Measurements from ENCODE around the gene SLC8A1. TPM values are rescaled to one million over a fixed set of nuclear protein-coding genes. Genes with fewer than 3 reads are reported as not detected.

SLC8A1 gene
- total and polyA plus RNA-seq, 2 donors from 2014 or later = 12.9 to 33.9 TPM

DNA sequence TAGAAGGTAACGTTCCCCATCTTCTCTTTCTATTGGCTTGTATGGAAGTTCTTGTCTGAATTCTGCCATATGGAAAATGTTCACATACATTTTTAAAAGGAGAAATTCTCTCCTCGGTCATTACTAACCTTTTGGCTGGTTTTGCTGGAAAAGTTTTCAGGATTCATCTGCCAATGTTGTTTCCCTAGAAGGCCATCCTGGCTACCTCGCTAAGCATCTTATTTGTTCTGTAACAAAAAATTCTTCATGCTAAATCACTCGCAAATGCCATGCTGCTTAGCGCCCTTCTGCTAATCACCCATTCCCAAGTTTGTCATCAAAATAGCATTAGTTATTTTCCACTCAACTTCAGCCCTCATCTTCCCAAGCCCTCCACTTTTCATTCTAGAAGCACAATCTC is 262.0 kb downstream of the SLC8A1 start:
- FAIRE-seq (no peak), DNase-seq (no peak)
- no peak overlapping the region for H3K9ac ChIP-seq (ENCODE audit: low read length in 3 of 3)
- intact Hi-C loops (cut with DNase I) = no loop called here
- H3K4me1 ChIP-seq (ENCODE audit: control insufficient read depth in 2 of 3, insufficient read depth in 2 of 3, low read depth in 1 of 3, low read length in 3 of 3) = no peaks in the 10 kb centered on the region
- no peak overlapping the region for H3K4me3 ChIP-seq (ENCODE audit: low read length in 3 of 3)
- no peaks in the 10 kb centered on the region for H3K27me3 ChIP-seq (ENCODE audit: control insufficient read depth, insufficient read depth, low read length)
- no peaks in the 10 kb centered on the region for H3K9me3 ChIP-seq (ENCODE audit: control insufficient read depth in 2 of 3, insufficient read depth in 1 of 3, low read length in 3 of 3)
- no peaks in the 10 kb centered on the region for H3K36me3 ChIP-seq (ENCODE audit: control insufficient read depth in 2 of 3, insufficient read depth in 3 of 3, low read length in 3 of 3)
- TF ChIP-seq, protein P1, sequence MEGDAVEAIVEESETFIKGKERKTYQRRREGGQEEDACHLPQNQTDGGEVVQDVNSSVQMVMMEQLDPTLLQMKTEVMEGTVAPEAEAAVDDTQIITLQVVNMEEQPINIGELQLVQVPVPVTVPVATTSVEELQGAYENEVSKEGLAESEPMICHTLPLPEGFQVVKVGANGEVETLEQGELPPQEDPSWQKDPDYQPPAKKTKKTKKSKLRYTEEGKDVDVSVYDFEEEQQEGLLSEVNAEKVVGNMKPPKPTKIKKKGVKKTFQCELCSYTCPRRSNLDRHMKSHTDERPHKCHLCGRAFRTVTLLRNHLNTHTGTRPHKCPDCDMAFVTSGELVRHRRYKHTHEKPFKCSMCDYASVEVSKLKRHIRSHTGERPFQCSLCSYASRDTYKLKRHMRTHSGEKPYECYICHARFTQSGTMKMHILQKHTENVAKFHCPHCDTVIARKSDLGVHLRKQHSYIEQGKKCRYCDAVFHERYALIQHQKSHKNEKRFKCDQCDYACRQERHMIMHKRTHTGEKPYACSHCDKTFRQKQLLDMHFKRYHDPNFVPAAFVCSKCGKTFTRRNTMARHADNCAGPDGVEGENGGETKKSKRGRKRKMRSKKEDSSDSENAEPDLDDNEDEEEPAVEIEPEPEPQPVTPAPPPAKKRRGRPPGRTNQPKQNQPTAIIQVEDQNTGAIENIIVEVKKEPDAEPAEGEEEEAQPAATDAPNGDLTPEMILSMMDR (IDR thresholded peaks at IDR 0.05; ENCODE audit: borderline replicate concordance, extremely low read depth, insufficient read depth) = no peak
- no peak overlapping the region for H3K27ac ChIP-seq (ENCODE audit: low read depth in 2 of 2, low read length in 2 of 2)

DNA sequence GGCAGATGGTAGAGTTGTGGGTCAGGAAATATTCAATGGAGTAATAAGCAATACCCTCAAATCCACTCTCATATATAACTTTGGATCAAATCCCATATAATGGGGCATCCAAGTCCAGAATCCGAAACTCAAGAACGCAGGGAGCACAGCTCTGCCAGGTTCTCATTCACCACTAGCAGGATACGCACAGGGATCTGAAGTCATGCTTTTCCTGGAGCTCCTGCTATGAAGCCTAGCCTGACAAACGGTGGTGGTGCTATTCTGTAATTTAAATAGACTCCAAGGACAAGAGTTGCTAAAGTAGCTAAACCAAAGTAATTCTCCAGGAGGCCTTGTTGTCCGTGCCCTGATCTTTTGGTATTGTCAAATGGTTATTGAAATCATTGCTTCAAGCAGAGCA is 264.8 kb downstream of the SLC8A1 start:
- Histone ChIP-seq H3K36me3 (ENCODE audit: control insufficient read depth in 2 of 3, insufficient read depth in 3 of 3, low read length in 3 of 3) (no peaks in the 10 kb centered on the region), H3K27me3 (ENCODE audit: control insufficient read depth, insufficient read depth, low read length) (no peaks in the 10 kb centered on the region), H3K9ac (ENCODE audit: low read length in 3 of 3) (no peak overlapping the region), H3K4me3 (ENCODE audit: low read length in 3 of 3) (no peak overlapping the region), H3K9me3 (ENCODE audit: control insufficient read depth in 2 of 3, insufficient read depth in 1 of 3, low read length in 3 of 3) (no peaks in the 10 kb centered on the region), H3K4me1 (ENCODE audit: control insufficient read depth in 2 of 3, insufficient read depth in 2 of 3, low read depth in 1 of 3, low read length in 3 of 3) (no peaks in the 10 kb centered on the region), H3K27ac (ENCODE audit: low read depth in 2 of 2, low read length in 2 of 2) (no peak overlapping the region)
- TF ChIP-seq, protein P1 (IDR thresholded peaks at IDR 0.05; ENCODE audit: borderline replicate concordance, extremely low read depth, insufficient read depth) = no peak
- no peak for DNase-seq
- no peak for FAIRE-seq
- intact Hi-C loops (cut with DNase I) = no loop called here

DNA sequence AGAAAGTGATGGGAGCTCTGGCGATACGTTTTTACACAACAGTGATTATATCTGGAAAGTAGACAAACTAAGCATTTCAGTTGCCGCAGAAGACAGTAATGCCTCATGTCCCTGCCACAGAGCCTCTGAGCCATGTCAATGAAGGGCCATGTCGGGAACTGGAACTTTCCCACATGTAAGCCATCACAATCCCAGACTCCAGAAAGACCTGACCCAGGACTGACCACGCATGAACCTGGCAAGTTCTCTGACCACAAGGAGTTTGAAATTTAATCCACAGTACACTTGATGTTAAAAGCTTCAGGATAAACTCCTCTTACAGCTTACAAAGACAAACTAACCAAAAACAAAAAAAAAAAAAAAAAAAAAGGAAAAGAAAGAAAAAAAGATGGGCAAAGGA is 267.3 kb downstream of the SLC8A1 start:
- Histone ChIP-seq H3K4me3 (ENCODE audit: low read length in 3 of 3) (no peak overlapping the region), H3K36me3 (ENCODE audit: control insufficient read depth in 2 of 3, insufficient read depth in 3 of 3, low read length in 3 of 3) (no peaks in the 10 kb centered on the region), H3K27me3 (ENCODE audit: control insufficient read depth, insufficient read depth, low read length) (no peaks in the 10 kb centered on the region), H3K9ac (ENCODE audit: low read length in 3 of 3) (no peak overlapping the region), H3K27ac (ENCODE audit: low read depth in 2 of 2, low read length in 2 of 2) (no peak overlapping the region), H3K9me3 (ENCODE audit: control insufficient read depth in 2 of 3, insufficient read depth in 1 of 3, low read length in 3 of 3) (no peaks in the 10 kb centered on the region), H3K4me1 (ENCODE audit: control insufficient read depth in 2 of 3, insufficient read depth in 2 of 3, low read depth in 1 of 3, low read length in 3 of 3) (peaks cover 0 to 2% (median 0%) of the 10 kb centered on the region in 3 donors)
- no peak for FAIRE-seq
- intact Hi-C loops (cut with DNase I) = no loop called here
- TF ChIP-seq, protein P1 (IDR thresholded peaks at IDR 0.05; ENCODE audit: borderline replicate concordance, extremely low read depth, insufficient read depth) = no peak
- DNase-seq = no peak

DNA sequence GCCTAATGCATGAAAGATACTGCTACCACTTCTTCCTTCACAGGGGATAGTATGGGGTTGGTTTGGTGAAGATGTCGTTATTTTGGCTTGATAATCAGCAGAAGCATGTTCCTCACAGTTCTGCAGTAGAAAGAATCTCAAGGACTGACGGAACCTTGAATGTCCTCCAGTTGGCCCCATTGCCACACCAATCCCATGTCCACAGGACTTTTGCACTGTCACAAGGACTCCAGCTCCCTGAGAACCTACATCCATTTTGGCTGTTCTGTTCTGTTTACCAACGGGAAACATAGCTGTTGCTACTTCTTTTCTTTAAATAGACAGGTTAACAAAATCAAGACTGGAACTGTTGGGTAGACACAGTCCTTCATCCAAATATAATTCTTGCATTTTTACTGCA is 270.0 kb downstream of the SLC8A1 start:
- FAIRE-seq (no peak), DNase-seq (no peak)
- intact Hi-C loops (cut with DNase I) = no loop called here
- H3K9me3 ChIP-seq (ENCODE audit: control insufficient read depth in 2 of 3, insufficient read depth in 1 of 3, low read length in 3 of 3) = no peaks in the 10 kb centered on the region
- H3K36me3 ChIP-seq (ENCODE audit: control insufficient read depth in 2 of 3, insufficient read depth in 3 of 3, low read length in 3 of 3) = no peaks in the 10 kb centered on the region
- no peak overlapping the region for H3K9ac ChIP-seq (ENCODE audit: low read length in 3 of 3)
- H3K27me3 ChIP-seq (ENCODE audit: control insufficient read depth, insufficient read depth, low read length) = no peaks in the 10 kb centered on the region
- peaks cover 0 to 2% (median 0%) of the 10 kb centered on the region in 3 donors for H3K4me1 ChIP-seq (ENCODE audit: control insufficient read depth in 2 of 3, insufficient read depth in 2 of 3, low read depth in 1 of 3, low read length in 3 of 3)
- no peak overlapping the region for H3K27ac ChIP-seq (ENCODE audit: low read depth in 2 of 2, low read length in 2 of 2)
- TF ChIP-seq, protein P1 (IDR thresholded peaks at IDR 0.05; ENCODE audit: borderline replicate concordance, extremely low read depth, insufficient read depth) = no peak
- no peak overlapping the region for H3K4me3 ChIP-seq (ENCODE audit: low read length in 3 of 3)

All from kidney (tissue), 14 donors.